ENCODE data around the gene PTPRC.

GRCh38 chr1:198749279-198749678, 110.4 kb downstream of the PTPRC start:
- TF ChIP-seq, protein P1, sequence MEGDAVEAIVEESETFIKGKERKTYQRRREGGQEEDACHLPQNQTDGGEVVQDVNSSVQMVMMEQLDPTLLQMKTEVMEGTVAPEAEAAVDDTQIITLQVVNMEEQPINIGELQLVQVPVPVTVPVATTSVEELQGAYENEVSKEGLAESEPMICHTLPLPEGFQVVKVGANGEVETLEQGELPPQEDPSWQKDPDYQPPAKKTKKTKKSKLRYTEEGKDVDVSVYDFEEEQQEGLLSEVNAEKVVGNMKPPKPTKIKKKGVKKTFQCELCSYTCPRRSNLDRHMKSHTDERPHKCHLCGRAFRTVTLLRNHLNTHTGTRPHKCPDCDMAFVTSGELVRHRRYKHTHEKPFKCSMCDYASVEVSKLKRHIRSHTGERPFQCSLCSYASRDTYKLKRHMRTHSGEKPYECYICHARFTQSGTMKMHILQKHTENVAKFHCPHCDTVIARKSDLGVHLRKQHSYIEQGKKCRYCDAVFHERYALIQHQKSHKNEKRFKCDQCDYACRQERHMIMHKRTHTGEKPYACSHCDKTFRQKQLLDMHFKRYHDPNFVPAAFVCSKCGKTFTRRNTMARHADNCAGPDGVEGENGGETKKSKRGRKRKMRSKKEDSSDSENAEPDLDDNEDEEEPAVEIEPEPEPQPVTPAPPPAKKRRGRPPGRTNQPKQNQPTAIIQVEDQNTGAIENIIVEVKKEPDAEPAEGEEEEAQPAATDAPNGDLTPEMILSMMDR (IDR thresholded peaks at IDR 0.05), result no peak
- no peak for TF ChIP-seq POLR2A (IDR thresholded peaks at IDR 0.05)
